HEK293T (cell line): ENCODE measurements around the gene LRIG2.

Experiments used
- ARNT ChIP-seq: fragments of 450-650 bp; IDR thresholded peaks from 2 replicates; pipeline ENCODE4 v1.6.1; 2017; ENCODE audit warnings: mild to moderate bottlenecking
- BHLHE40 ChIP-seq: fragments of 450-650 bp; IDR thresholded peaks from 2 replicates; pipeline ENCODE4 v1.6.1; 2016; ENCODE audit warnings: mild to moderate bottlenecking, moderate library complexity, borderline replicate concordance
- CTBP1 ChIP-seq: fragments of 450-650 bp; IDR thresholded peaks from 2 replicates; pipeline ENCODE4 v1.6.1; 2016; ENCODE audit warnings: borderline replicate concordance
- ELF4 ChIP-seq: fragments of 450-650 bp; IDR thresholded peaks from 2 replicates; pipeline ENCODE4 v1.6.1; 2017; ENCODE audit warnings: antibody characterized with exemption
- FOXA1 ChIP-seq: fragments of 450-650 bp; IDR thresholded peaks from 2 replicates; pipeline ENCODE4 v1.6.1; 2016; ENCODE audit warnings: mild to moderate bottlenecking
- FOXK2 ChIP-seq: fragments of 450-650 bp; IDR thresholded peaks from 2 replicates; pipeline ENCODE4 v1.6.1; 2016; ENCODE audit warnings: mild to moderate bottlenecking
- FOXM1 ChIP-seq: fragments of 450-650 bp; IDR thresholded peaks from 2 replicates; pipeline ENCODE4 v1.6.1; 2017; ENCODE audit warnings: mild to moderate bottlenecking, borderline replicate concordance
- HDGF ChIP-seq: fragments of 450-650 bp; IDR thresholded peaks from 2 replicates; pipeline ENCODE4 v1.6.1; 2017; ENCODE audit warnings: antibody characterized with exemption, borderline replicate concordance
- L3MBTL2 ChIP-seq: fragments of 450-650 bp; conservative IDR thresholded peaks from 2 replicates; pipeline ENCODE4 v1.6.1; 2016; ENCODE audit warnings: mild to moderate bottlenecking
- ZNF384 ChIP-seq: fragments of 450-650 bp; IDR thresholded peaks from 2 replicates; pipeline ENCODE4 v1.6.1; 2016

DNA sequence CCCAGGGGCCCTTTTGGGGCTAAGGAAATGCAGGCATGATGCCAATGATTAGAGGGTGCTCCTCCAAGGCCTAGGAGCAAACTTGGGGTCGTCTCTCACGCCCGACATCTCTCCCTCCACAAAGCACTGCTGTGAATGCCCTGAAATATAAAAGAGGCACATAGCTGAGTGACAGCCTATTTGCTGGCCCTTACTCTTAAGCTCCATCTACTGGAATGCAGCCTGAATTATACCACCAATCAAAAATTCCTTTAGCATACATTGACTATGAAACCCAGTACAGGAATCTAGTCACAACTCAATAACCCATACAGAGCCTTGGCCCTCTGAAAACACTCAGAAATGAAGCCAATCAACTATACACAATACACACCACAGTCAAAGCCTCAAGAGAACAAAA is 105.5 kb downstream of the LRIG2 start:
- TF ChIP-seq FOXM1 (no peak), L3MBTL2 (no peak), HDGF (no peak), ARNT (no peak), BHLHE40 (no peak), CTBP1 (no peak), FOXA1 (no peak), FOXK2 (no peak), ZNF384 (no peak), ELF4 (no peak)
